ENCODE data around the gene PAM16.

- TF ChIP-seq CTCF (IDR thresholded peaks at IDR 0.05), result peak; percentile 90
- TF ChIP-seq REST (IDR thresholded peaks at IDR 0.05; ENCODE audit: insufficient read depth in 1 of 2, low read depth in 2 of 2, low read length in 1 of 2), result no peak
- TF ChIP-seq TCF7L2 (IDR thresholded peaks at IDR 0.05; ENCODE audit: low read depth, low read length), result no peak
- TF ChIP-seq POLR2AphosphoS5 (IDR thresholded peaks at IDR 0.05; ENCODE audit: low read depth, low read length), result no peak
- TF ChIP-seq SIN3A (IDR thresholded peaks at IDR 0.05; ENCODE audit: borderline replicate concordance, insufficient read depth, low read depth, low read length), result no peak
Measured at GRCh38 chr16:4309833-4310266, 41.3 kb downstream of the PAM16 start.

Measured in Panc1 (cell line).